Liver (tissue), 9 donors: ENCODE data around the gene ZNF862. TPM values are rescaled to one million over a fixed set of nuclear protein-coding genes. Genes with fewer than 3 reads are reported as not detected.
A peak's percentile ranks its signal among the peaks of the same experiment; 100 is the strongest.

Source experiments
- DNase-seq: peaks from one replicate; pipeline ENCODE4 v3.0.0-alpha.2; 2017; ENCODE audit warnings: low spot score
- H3K27ac ChIP-seq, 2 donors: one replicate each; pipeline ENCODE4 v1.7.0; 2013; ENCODE audit warnings: inconsistent platforms in 2 of 2, low read length in 2 of 2, control low read depth in 1 of 2, low read depth in 1 of 2, mild to moderate bottlenecking in 1 of 2
- H3K27me3 ChIP-seq, 4 donors: one replicate each; pipeline versions ENCODE4 v1.6.1 to v1.7.0; 2013; ENCODE audit warnings: low read length in 3 of 4, inconsistent platforms in 1 of 4, mild to moderate bottlenecking in 1 of 4, moderate library complexity in 1 of 4; ENCODE audit not compliant: control insufficient read depth in 4 of 4, insufficient read depth in 4 of 4
- H3K36me3 ChIP-seq, 4 donors: one replicate each; pipeline versions ENCODE4 v1.6.1 to v1.7.0; 2013; ENCODE audit warnings: low read length in 3 of 4, mild to moderate bottlenecking in 3 of 4, low read depth in 1 of 4, moderate library complexity in 1 of 4; ENCODE audit not compliant: control insufficient read depth in 4 of 4, insufficient read depth in 3 of 4
- H3K4me1 ChIP-seq, 4 donors: one replicate each; pipeline versions ENCODE4 v1.6.1 to v1.7.0; 2013; ENCODE audit warnings: low read length in 3 of 4, mild to moderate bottlenecking in 3 of 4, moderate library complexity in 1 of 4; ENCODE audit not compliant: control insufficient read depth in 4 of 4, insufficient read depth in 4 of 4
- H3K4me3 ChIP-seq, 3 donors: one replicate each; pipeline versions ENCODE4 v1.6.1 to v1.7.0; 2013; ENCODE audit warnings: low read length in 3 of 3, control low read depth in 1 of 3, low read depth in 1 of 3, mild to moderate bottlenecking in 1 of 3
- H3K9ac ChIP-seq, 2 donors: one replicate each; pipeline ENCODE4 v1.7.0; 2013; ENCODE audit warnings: low read length in 2 of 2, mild to moderate bottlenecking in 2 of 2, moderate library complexity in 2 of 2, control low read depth in 1 of 2, low read depth in 1 of 2
- H3K9me3 ChIP-seq, 4 donors: one replicate each; pipeline versions ENCODE4 v1.6.1 to v1.7.0; 2013; ENCODE audit warnings: low read length in 3 of 4; ENCODE audit not compliant: control insufficient read depth in 4 of 4
- ATF3 ChIP-seq: IDR thresholded peaks from 2 replicates; pipeline ENCODE4 v1.6.1; 2016; ENCODE audit warnings: antibody characterized with exemption
- CTCF ChIP-seq: fragments of 150-350 bp; IDR thresholded peaks from 2 replicates; pipeline ENCODE4 v1.5.1; 2017; ENCODE audit warnings: improper control_type of control experiment, low read depth, low read length; ENCODE audit not compliant: missing input control
- EGR1 ChIP-seq, 2 donors: IDR thresholded peaks; 2 replicates each; pipeline ENCODE4 v1.6.1; 2016 to 2018; ENCODE audit warnings: antibody characterized with exemption in 2 of 2, low read depth in 2 of 2
- HNF4A ChIP-seq, 2 donors: conservative IDR thresholded peaks; 2 replicates each; pipeline ENCODE4 v1.6.1; 2016; ENCODE audit warnings: antibody characterized with exemption in 2 of 2, mild to moderate bottlenecking in 2 of 2
- HNF4G ChIP-seq: IDR thresholded peaks from 2 replicates; pipeline ENCODE4 v1.6.1; 2016; ENCODE audit warnings: antibody characterized with exemption
- JUND ChIP-seq, 2 donors: IDR thresholded peaks; 2 replicates each; pipeline ENCODE4 v1.6.1; 2016; ENCODE audit warnings: antibody characterized with exemption in 2 of 2
- NR2F2 ChIP-seq: IDR thresholded peaks from 2 replicates; pipeline ENCODE4 v1.6.1; 2016; ENCODE audit warnings: antibody characterized with exemption
- RAD21 ChIP-seq, 2 donors: IDR thresholded peaks; 2 replicates each; pipeline ENCODE4 v1.6.1; 2016; ENCODE audit warnings: antibody characterized with exemption in 2 of 2, mild to moderate bottlenecking in 2 of 2
- REST ChIP-seq: IDR thresholded peaks from 2 replicates; pipeline ENCODE4 v1.6.1; 2016; ENCODE audit warnings: antibody characterized with exemption, mild to moderate bottlenecking
- RXRA ChIP-seq, 2 donors: IDR thresholded peaks; 2 replicates each; pipeline ENCODE4 v1.6.1; 2017 to 2018; ENCODE audit warnings: antibody characterized with exemption in 2 of 2, mild to moderate bottlenecking in 1 of 2
- SP1 ChIP-seq: IDR thresholded peaks from 2 replicates; pipeline ENCODE4 v1.6.1; 2018; ENCODE audit warnings: antibody characterized with exemption, mild to moderate bottlenecking
- YY1 ChIP-seq: IDR thresholded peaks from 2 replicates; pipeline ENCODE4 v1.6.1; 2016; ENCODE audit warnings: antibody characterized with exemption, mild to moderate bottlenecking
- ZBTB33 ChIP-seq: IDR thresholded peaks from 2 replicates; pipeline ENCODE4 v1.6.1; 2016; ENCODE audit warnings: antibody characterized with exemption
- WGBS: extraction: QIAGEN DNeasy Blood & Tissue Kit; methylation state at CpG from one replicate; pipeline ENCODE4 v1.1.7; 2013; 5-methylcytosine and 5-hydroxymethylcytosine counted together
- polyA plus RNA-seq, 2 donors: library from polyadenylated mRNA; stranded (reverse) in 1 of 2; unstranded in 1 of 2; fragments of 200-250 nt in 1 of 2; fragments of >200 nt in 1 of 2; fragmentation: Nextera tagmentation in 1 of 2; extraction: Ambion mirVana in 1 of 2; gene quantifications; one replicate each; pipeline versions ENCODE4 v1.2.1 to v1.2.3, GENCODE V29; 2013 to 2015
- total RNA-seq, 2 donors: library from RNA; depleted of rRNA; stranded (reverse); fragments of >200 nt; gene quantifications; one replicate each; pipeline ENCODE4 v1.2.3, GENCODE V29; 2014
- TF ChIP-seq, protein P1 (sequence below): IDR thresholded peaks from 2 replicates; pipeline ENCODE4 v1.6.1; 2016; ENCODE audit warnings: antibody characterized with exemption
- donor health status: healthy.
- donor health status: healthy.
- donor health status: healthy.
- donor health status: healthy.
- donor health status: healthy.

The ZNF862 gene
- total and polyA plus RNA-seq, 4 donors = 1.9 to 9.4 (median 3.8) TPM

DNA sequence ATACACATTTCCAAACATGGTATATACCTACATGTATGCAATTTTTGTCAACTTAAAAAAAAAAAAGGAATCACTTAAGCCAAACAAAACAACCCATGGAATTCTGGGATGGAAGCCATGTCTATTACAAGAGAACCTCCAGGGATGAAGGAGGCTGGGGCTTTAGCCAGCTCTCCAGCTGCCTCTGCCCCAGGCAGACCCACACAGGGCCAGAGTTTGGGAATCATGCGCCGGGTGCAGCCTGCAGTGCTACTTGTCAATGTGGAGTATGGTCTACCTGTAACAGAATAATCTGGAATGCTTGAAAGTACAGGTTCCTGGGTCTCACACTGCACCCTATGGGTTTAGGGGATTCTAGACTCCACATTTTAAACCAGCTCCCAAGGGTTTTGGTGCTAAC lies 46.4 kb downstream of the ZNF862 start:
- Histone ChIP-seq H3K27ac (peak overlapping the region; percentile 72 to 90), H3K9ac (no peak overlapping the region), H3K4me3 (no peak overlapping the region), H3K36me3 (no peaks in the 10 kb centered on the region), H3K27me3 (no peaks in the 10 kb centered on the region), H3K9me3 (no peaks in the 10 kb centered on the region), H3K4me1 (peaks cover 11 to 47% (median 31%) of the 10 kb centered on the region in 4 donors)
- 91% methylated on average over 2 of the region's 2 CpGs for WGBS
- TF ChIP-seq HNF4A (conservative IDR thresholded peaks at IDR 0.05) (no peak), HNF4G (no peak), ZBTB33 (no peak)
- TF ChIP-seq, protein P1, sequence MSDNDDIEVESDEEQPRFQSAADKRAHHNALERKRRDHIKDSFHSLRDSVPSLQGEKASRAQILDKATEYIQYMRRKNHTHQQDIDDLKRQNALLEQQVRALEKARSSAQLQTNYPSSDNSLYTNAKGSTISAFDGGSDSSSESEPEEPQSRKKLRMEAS = no peak
- no peak for DNase-seq

DNA sequence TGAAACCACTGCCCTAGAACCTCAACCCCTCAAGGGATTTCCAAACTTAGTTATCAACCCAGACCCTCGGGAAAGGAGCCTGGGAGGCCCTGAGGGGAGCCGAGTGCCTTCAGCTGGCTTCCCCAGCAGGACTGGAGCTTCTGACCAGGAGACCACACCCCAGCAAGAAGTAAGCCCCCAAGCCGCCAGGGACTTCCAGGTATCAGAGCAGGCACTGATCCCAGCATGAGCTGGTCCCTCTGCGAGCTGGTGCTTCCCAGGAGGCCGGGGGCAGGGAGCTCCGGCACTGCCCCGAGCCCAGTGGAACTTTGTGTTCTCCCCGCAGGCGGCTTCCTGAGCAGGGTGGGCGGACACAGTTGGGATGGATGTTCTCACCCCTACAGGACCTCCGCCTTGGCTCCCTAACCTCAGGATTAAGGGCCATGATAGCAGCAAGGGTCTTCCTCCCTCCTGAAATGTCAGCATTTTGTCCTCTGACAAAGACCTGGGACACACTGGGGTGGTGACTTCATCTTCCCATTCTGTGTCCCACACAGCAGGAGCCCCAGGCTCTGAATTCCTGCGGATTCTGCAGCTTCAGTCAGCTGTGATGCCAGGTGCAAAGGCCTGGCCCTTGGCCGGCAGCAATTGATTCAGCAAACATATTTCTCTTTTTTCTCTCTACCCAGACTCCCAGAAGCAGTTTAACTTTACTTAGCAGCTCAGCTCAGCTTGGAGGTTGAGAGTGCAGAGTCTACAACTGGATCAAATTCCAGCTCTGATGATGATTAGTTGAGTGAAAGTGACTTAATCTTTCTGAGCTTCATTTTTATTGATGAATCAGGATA lies 47.2 kb downstream of the ZNF862 start:
- no peak overlapping the region for H3K9ac ChIP-seq
- H3K27ac ChIP-seq = peak overlapping the region; percentile 21 to 90
- H3K4me1 ChIP-seq = peaks cover 11 to 47% (median 31%) of the 10 kb centered on the region in 4 donors
- H3K4me3 ChIP-seq = no peak overlapping the region
- H3K9me3 ChIP-seq = no peaks in the 10 kb centered on the region
- TF ChIP-seq RAD21 (IDR thresholded peaks at IDR 0.05) (peak; percentile 38 to 59), SP1 (peak; percentile 91), ATF3 (no peak), REST (peak; percentile 23), HNF4A (conservative IDR thresholded peaks at IDR 0.05) (peak; percentile 96), CTCF (no peak), NR2F2 (no peak), JUND (IDR thresholded peaks at IDR 0.05) (peak; percentile 77 to 81), HNF4G (peak; percentile 84), ZBTB33 (no peak), EGR1 (IDR thresholded peaks at IDR 0.05; ENCODE audit: low read depth in 2 of 2) (peak in 1 of 2 donors; percentile 37), YY1 (peak; percentile 54), RXRA (IDR thresholded peaks at IDR 0.05) (peak; percentile 67 to 81)
- 61% methylated on average over 13 of the region's 13 CpGs for WGBS
- DNase-seq = peak; percentile 36
- no peaks in the 10 kb centered on the region for H3K36me3 ChIP-seq
- H3K27me3 ChIP-seq = no peaks in the 10 kb centered on the region
